Kidney (tissue), 14 donors: ENCODE data around the gene SERINC5. TPM values are rescaled to one million over a fixed set of nuclear protein-coding genes. Genes with fewer than 3 reads are reported as not detected.

Source experiments
- DNase-seq, 5 donors: peaks; one replicate each; pipeline ENCODE4 v3.0.0-alpha.2; 2013 to 2020
- FAIRE-seq: peaks from 2 replicates; lab custom pipeline; 2012; peaks lifted over from hg19 to GRCh38; lab: Jason Lieb, UNC
- H3K27ac ChIP-seq, 2 donors: one replicate each; pipeline ENCODE4 v1.7.0; 2013; ENCODE audit warnings: low read depth in 2 of 2, low read length in 2 of 2, inconsistent platforms in 1 of 2
- H3K27me3 ChIP-seq: one replicate; pipeline ENCODE4 v1.7.1; 2013; ENCODE audit warnings: low read length, inconsistent platforms; ENCODE audit not compliant: control insufficient read depth, insufficient read depth
- H3K36me3 ChIP-seq, 3 donors: one replicate each; pipeline versions ENCODE4 v1.7.0 to v1.7.1; 2013; ENCODE audit warnings: low read length in 3 of 3, control low read depth in 1 of 3, inconsistent platforms in 1 of 3; ENCODE audit not compliant: insufficient read depth in 3 of 3, control insufficient read depth in 2 of 3
- H3K4me1 ChIP-seq, 3 donors: one replicate each; pipeline versions ENCODE4 v1.7.0 to v1.7.1; 2013; ENCODE audit warnings: low read length in 3 of 3, inconsistent platforms in 1 of 3, low read depth in 1 of 3; ENCODE audit not compliant: control insufficient read depth in 2 of 3, insufficient read depth in 2 of 3
- H3K4me3 ChIP-seq, 3 donors: one replicate each; pipeline versions ENCODE4 v1.7.0 to v1.8.1; 2013; ENCODE audit warnings: low read length in 3 of 3, control low read depth in 1 of 3, inconsistent platforms in 1 of 3
- H3K9ac ChIP-seq, 3 donors: one replicate each; pipeline versions ENCODE4 v1.7.0 to v1.7.1; 2013; ENCODE audit warnings: low read length in 3 of 3, control low read depth in 1 of 3, inconsistent platforms in 1 of 3
- H3K9me3 ChIP-seq, 3 donors: one replicate each; pipeline versions ENCODE4 v1.7.0 to v1.7.1; 2013; ENCODE audit warnings: low read length in 3 of 3, control low read depth in 1 of 3, inconsistent platforms in 1 of 3; ENCODE audit not compliant: control insufficient read depth in 2 of 3, insufficient read depth in 1 of 3
- CTCF ChIP-seq: IDR thresholded peaks from 3 replicates; pipeline ENCODE4 v1.5.1; 2012; ENCODE audit warnings: mild to moderate bottlenecking, moderate library complexity, borderline replicate concordance; ENCODE audit not compliant: insufficient read depth; ENCODE audit errors: extremely low read depth
- intact Hi-C: fragments of 100-400 bp; cut with DNase I; formaldehyde crosslinking; loops from one replicate; pipeline ENCODE4 v1.11.1; 2022
- polyA plus RNA-seq: library from polyadenylated mRNA; stranded (reverse); fragments of 350-450 nt; fragmentation: Illumina TruSeq; extraction: RNeasy Lipid Tissue Mini Kit (QIAGEN cat#74804); gene quantifications from one replicate; pipeline ENCODE4 v1.2.3, GENCODE V29; 2014; ENCODE audit warnings: low read depth, low replicate concordance; ENCODE audit not compliant: insufficient read depth
- total RNA-seq: library from RNA; stranded (reverse); fragmentation: NEBNext Ultra II Directional; extraction: Animal tissue kit (Norgen Biotek cat#: 25700); gene quantifications from one replicate; pipeline ENCODE4 v1.2.1, GENCODE V29; 2021
- donor health status: control.
- donor health status: control.
- donor health status: control.
- donor health status: control.
- donor health status: control.
- donor health status: DM: yes; HTN: yes; CAD: no.
- donor health status: Normal renal cell carcinoma (clear cell type).

The SERINC5 gene
- total and polyA plus RNA-seq, 2 donors from 2014 or later, result 3.9 to 23.8 TPM

GRCh38 chr5:80231693-80232092 lies 24.2 kb downstream of the SERINC5 start:
- Histone ChIP-seq H3K9me3 (no peaks in the 10 kb centered on the region), H3K36me3 (no peaks in the 10 kb centered on the region), H3K9ac (no peak overlapping the region), H3K4me1 (peaks cover 0 to 4% (median 2%) of the 10 kb centered on the region in 3 donors), H3K27me3 (no peaks in the 10 kb centered on the region), H3K27ac (no peak overlapping the region), H3K4me3 (no peak overlapping the region)
- intact Hi-C loops, result no loop called here
- no peak for FAIRE-seq
- TF ChIP-seq CTCF, result no peak
- DNase-seq, result no peak

GRCh38 chr5:80231243-80231642 lies 24.6 kb downstream of the SERINC5 start:
- H3K4me3 ChIP-seq, result no peak overlapping the region
- H3K36me3 ChIP-seq, result no peaks in the 10 kb centered on the region
- FAIRE-seq (no peak), DNase-seq (no peak)
- no peaks in the 10 kb centered on the region for H3K27me3 ChIP-seq
- H3K9ac ChIP-seq, result no peak overlapping the region
- TF ChIP-seq CTCF, result no peak
- intact Hi-C loops, result no loop called here
- H3K27ac ChIP-seq, result no peak overlapping the region
- H3K9me3 ChIP-seq, result no peaks in the 10 kb centered on the region
- peaks cover 0 to 4% (median 2%) of the 10 kb centered on the region in 3 donors for H3K4me1 ChIP-seq

- Histone ChIP-seq H3K9ac (no peak overlapping the region), H3K27me3 (no peaks in the 10 kb centered on the region), H3K4me3 (no peak overlapping the region), H3K4me1 (peaks cover 0 to 4% (median 2%) of the 10 kb centered on the region in 3 donors), H3K27ac (no peak overlapping the region), H3K9me3 (no peaks in the 10 kb centered on the region), H3K36me3 (no peaks in the 10 kb centered on the region)
- intact Hi-C loops, result no loop called here
- no peak for FAIRE-seq
- no peak for TF ChIP-seq CTCF
- no peak for DNase-seq
Observed at GRCh38 chr5:80230269-80230992, 25.4 kb downstream of the SERINC5 start.
